ENCODE results near the gene MAOB.
"Not testable (repeated sequence)": the region's sequence is repeated elsewhere in the genome, so short reads cannot be mapped to it uniquely, and the experiment has no call there.

MAOB gene

DNA sequence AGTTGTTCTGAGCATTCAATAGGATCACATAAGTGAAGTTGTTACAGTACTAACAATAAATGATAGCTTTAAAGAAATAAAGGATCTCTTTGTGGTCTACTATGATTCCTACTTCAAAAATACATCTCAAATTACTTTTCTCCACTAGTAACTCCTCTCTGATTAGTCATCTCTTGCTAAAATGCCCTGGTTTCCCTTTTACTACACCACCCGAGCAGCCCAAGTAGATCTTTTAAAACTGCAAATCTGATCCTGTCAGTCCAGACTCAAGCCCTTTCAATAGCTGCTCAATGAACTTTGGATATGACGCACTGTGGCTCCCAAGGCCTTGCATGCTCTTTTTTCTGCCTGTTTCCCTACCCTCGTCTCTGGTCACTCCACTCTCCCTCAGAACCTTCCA lies 128.6 kb downstream of the MAOB start:
- DNase-seq (ENCODE audit: low spot score), result no peak

DNA sequence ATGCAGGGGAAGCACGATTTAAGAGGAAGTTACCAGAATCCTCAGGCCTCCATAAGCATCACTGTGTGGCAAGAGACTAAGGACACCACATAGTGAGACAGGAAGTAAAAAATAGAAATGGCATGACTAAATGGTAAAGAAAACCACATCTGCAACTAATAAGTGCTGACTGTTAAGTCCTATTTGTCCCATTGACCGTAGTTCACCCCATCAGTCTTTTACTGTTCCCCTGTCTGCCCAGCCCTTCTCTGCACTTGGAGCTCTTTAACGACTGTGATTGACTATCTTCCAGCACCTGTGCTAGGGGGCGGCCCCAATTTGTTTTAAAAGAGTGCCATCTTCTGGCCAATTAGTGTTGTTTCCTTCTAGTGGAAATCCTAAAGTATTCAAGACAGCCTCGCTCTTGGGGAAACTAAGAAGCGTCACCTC lies 132.0 kb downstream of the MAOB start:
- peak; percentile 61 for DNase-seq (ENCODE audit: low spot score)

DNA sequence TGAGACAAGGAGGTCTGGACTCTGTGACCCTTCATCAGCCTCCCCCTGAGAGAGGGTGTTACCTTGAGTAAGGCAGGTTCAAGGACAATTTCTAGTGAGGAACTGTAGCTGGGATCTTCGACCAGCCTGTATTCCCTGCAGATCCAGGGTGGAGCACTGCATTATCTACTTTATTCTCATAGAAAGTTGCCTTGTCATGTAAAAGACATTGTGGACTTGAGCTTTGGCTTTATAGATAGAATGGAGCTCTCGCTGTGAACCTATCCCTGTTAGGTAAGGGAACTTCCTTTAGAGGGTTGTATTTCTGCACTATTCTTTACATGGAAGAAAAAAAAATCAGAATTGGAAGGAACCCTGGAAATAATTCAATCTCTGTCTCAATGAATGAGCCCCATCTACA lies 134.8 kb downstream of the MAOB start:
- DNase-seq (ENCODE audit: low spot score), result no peak

GRCh38 chrX:43745938-43746721 lies 136.1 kb downstream of the MAOB start:
- DNase-seq (ENCODE audit: low spot score), result no peak

DNA sequence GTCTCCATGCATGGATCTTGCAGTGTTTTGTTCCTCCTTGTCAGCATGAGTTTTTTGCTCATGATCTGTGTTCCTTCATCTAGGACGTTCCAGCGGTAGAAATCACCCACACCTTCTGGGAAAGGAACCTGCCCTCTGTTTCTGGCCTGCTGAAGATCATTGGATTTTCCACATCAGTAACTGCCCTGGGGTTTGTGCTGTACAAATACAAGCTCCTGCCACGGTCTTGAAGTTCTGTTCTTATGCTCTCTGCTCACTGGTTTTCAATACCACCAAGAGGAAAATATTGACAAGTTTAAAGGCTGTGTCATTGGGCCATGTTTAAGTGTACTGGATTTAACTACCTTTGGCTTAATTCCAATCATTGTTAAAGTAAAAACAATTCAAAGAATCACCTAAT lies 138.0 kb downstream of the MAOB start:
- no peak for DNase-seq (ENCODE audit: low spot score)

GRCh38 chrX:43743100-43743822 lies 139.0 kb downstream of the MAOB start:
- no peak for DNase-seq (ENCODE audit: low spot score)

DNA sequence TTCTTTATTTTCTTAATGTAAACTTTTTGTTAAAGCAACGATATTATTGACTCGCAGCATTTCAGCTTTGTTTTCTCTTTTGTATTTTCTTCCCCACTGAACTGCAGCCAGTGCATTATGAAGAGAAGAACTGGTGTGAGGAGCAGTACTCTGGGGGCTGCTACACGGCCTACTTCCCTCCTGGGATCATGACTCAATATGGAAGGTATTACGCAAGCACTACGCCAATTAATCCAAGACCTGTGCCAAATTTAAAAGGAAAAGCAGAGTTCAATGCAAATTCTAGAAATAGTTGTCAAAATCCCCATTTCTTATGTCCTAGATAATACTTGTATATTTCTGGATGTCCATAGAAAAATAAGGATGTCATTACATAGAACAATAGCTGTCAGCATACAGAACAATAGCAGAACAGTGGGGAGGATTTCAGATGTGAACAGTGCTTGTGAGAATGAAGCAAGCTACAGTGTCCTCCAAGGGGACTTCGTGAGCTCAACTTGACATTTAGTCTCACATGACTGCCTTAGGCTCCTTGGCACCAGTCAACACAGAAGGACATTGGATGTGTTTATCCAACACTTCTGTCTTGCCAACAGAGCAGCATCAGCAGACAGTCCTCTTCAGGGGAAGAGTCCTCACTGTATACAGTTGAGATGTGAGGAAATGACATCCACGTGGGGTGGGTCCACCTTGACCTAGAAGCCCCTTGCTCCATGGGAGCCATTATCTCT lies 140.2 kb downstream of the MAOB start:
- no peak for DNase-seq (ENCODE audit: low spot score)

GRCh38 chrX:43735957-43736356 lies 146.3 kb downstream of the MAOB start:
- no peak for DNase-seq (ENCODE audit: low spot score)

DNA sequence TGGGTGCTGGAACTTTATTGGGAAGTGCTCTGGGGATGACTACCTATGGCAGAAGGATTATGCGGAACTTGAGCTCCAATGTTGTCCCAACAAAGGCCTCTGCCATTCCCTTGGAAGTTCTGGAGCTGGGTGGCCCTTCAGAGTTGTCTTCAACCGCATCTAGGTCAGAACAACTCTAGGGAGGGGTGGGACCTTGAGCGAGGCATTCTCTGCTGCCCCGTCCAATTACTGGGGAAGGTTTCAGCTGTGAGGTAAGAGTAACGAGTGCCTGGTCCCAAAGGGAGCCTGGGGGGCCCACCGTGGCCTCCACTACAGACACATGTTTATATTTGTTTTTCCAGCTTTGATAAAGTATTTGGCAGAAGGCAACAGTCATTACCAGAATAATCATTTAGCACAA lies 146.7 kb downstream of the MAOB start:
- DNase-seq (ENCODE audit: low spot score), result no peak

- no peak for DNase-seq (ENCODE audit: low spot score)
These were observed 147.8 kb downstream of the MAOB start for GRCh38 chrX:43734444-43734843.

DNA sequence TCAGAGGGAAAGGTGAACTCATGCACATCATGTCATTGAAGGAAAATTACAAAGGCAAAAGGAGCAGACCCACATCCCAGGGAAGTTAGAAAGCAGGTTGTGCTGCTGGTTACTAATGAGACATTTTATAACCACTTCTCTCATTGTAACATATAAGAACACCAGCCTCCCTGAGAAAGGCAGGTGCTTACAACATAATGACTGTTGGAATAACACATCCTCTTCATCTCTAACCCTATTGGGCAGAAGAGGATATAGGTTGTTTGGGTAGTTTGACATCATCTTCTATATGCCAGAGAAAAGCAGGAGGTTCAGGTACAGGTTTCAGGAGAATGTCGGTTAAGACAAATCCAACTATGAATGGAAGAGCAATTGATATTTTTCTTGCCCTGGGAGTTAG lies 148.6 kb downstream of the MAOB start:
- no peak for DNase-seq (ENCODE audit: low spot score)

GRCh38 chrX:43731086-43731485 lies 151.2 kb downstream of the MAOB start:
- no peak for DNase-seq (ENCODE audit: low spot score)

DNA sequence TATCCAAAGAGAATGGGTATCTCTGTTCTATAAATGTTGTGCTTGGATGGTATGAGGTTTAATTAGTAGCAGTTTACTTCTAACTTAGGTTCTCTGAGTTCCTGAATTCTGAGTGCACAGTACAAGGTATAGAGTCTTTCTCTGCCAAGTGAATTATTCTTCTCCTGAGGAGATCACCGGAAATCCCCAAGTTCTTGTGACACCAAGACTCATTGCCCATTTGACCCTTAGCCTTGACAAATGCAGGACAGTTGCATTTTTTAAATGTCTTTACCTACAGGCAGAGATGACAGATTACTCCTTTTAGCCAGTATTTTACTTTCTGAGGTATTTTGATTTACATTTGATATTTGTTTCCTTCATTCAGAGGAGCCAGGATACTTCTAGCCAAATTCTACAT lies 153.3 kb downstream of the MAOB start:
- no peak for DNase-seq (ENCODE audit: low spot score)

DNA sequence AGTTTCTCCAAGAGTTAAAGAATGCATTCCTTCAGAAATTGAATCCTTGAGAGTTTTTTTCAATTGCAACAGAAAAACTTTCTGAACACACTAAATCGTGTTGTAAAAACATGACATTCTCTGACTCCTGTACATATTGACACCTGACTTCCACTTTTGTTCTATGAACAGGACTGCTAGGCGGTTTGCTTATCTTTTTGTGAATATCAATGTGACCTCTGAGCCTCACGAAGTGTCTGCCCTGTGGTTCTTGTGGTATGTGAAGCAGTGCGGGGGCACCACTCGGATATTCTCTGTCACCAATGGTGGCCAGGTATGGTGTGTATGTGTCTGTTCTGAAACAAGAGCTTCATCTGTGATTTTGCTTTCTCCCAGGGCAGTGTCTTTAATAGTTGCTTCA lies 154.2 kb downstream of the MAOB start:
- DNase-seq (ENCODE audit: low spot score), result no peak

- DNase-seq (ENCODE audit: low spot score), result not testable (repeated sequence)
These were observed 155.0 kb downstream of the MAOB start for GRCh38 chrX:43727254-43727653.

DNA sequence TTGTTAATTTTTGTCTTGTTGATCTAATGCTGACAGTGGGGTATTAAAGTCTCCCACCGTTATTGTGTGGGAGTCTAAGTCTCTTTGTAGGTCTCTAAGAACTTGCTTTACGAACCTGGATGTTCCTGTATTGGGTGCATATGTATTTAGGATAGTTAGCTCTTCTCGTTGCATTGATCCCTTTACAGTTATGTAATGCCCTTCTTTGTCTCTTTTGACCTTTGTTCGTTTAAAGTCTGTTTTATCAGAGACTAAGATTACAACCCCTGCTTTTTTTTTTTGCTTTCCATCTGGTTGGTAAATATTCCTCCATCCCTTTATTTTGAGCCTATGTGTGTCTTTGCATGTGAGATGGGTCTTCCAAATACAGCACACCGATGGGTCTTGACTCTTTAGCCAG lies 157.0 kb downstream of the MAOB start:
- DNase-seq (ENCODE audit: low spot score), result not testable (repeated sequence)

GRCh38 chrX:43720961-43721360 lies 161.3 kb downstream of the MAOB start:
- no peak for DNase-seq (ENCODE audit: low spot score)

DNA sequence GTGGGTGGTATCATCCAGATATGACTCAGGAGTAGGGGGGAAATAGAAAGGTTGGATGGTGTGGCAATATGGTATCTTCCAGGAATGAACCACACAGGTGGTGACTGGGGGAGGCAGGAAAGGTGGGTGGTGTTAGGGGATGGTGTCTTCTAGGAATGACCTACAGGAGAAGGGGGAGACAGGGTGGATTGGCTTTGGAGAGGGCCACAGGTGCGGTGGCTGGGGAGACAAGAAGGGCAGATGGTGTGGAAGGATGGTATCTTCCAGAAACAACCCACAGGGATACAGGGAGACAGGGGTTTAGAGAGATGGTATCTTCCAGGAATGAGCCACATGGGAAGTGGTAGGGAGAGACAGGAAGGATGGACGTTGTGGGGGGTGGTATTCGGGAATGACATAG lies 162.2 kb downstream of the MAOB start:
- no peak for DNase-seq (ENCODE audit: low spot score)

DNA sequence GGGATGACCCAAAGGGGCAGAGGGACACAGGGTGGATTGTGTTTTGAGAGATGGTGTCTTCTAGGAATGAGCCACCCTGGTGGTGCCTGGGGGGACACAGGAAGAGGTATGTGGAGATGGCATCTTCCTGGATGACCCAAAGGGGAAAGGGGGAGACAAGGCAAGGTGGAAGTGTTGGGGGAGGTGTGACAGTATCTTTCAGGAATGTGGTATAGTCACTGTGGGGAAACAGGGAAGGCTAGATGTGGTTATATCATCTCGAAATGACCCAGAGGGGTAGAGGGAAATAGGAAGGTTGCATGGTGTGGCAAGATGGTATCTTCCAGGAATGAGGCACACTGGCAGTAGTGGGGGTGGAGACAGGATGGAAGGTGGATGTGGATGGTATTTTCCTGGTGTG lies 163.3 kb downstream of the MAOB start:
- no peak for DNase-seq (ENCODE audit: low spot score)

DNA sequence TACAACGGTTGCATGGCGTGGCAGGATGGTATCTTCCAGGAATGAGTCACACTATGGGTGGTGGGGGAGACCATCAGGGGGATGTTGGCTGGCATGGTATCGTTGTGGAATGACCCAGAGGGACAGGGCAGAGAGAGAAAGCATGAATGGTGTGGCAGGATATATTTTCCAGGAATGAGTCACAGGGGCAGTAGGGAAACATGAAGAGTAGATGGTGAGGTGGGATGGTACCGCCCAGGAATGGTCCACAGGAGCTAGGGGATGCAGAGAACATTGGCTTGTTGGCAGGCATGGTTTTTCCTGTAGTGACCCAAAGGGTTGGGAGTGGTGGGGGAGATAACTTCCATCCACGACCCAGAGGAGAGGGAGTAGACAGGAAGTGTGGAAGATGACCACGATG lies 163.7 kb downstream of the MAOB start:
- no peak for DNase-seq (ENCODE audit: low spot score)

GRCh38 chrX:43718081-43718480 lies 164.2 kb downstream of the MAOB start:
- no peak for DNase-seq (ENCODE audit: low spot score)

GRCh38 chrX:43717161-43717560 lies 165.1 kb downstream of the MAOB start:
- no peak for DNase-seq (ENCODE audit: low spot score)

- DNase-seq (ENCODE audit: low spot score), result no peak
These were observed 165.6 kb downstream of the MAOB start for GRCh38 chrX:43716696-43717095.
